ENCODE data around the gene DDX39B.
A peak's percentile ranks its signal among the peaks of the same experiment; 100 is the strongest.

Gene DDX39B

DNA sequence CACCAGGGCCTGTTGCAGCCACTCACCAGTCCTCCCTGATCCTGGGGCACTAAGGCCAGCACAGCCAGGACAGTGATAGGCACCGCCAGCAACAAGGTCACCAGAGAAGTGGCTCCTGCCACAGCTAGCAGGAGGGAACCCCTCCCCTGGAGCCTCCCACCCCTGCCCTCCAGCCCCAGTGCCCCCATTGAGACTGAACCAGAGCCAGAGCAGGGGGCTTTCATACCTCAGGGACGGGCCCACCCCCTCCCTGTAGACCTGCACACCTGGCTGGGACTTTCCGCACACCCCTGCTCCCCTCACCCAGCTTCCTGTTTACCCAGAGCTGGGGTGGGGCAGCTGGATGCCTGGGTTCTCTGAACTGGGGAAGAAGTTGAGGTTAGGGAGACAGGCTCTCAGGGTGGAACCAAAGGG, 40.4 kb upstream of the DDX39B start, which contains the start of gene LTB (continued):
- no peak for TF ChIP-seq ZNF214 (tag by site-specific recombination; IDR thresholded peaks at IDR 0.05; ENCODE audit: borderline replicate concordance)

DNA sequence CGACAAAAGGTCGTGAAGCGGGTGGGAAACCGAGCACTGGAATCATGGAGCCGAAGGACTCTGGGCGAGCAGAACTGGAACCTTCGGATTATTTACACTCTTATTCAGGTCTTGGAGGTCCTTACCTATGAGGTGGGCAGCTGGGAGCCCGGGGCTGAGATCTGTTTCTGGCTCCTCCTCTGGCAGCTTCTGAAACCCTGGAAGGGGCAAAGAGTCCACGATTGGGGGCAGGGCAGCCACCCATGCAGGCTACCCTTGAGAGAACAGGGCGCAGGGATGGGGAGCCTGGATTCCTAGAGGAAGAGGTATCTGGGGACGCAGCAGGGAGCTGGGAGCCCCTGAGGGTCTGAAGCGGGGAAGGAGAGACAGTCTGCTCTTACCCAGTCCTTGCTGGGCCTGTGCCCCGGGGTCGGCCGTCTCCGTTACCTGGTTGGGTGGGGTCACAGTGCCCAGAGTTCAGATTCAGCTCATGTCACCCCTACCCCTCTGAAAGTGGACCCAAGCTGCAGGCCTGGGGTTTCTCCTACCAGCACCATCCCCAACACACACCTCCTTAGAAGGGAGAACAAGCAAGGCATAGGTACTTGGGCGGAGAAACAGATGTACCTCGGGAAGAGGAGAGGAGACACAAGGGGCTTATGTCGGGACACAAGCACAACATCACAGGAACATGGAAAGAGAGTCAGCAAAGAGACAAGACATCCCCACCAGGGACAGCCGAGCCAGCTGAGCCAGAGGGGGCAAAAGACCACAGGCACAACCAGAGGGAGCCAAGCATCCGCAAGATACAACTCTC, 39.8 kb upstream of the DDX39B start:
- CTCF ChIA-PET = interaction anchor here (0.6 to 18.7 kb wide), 16 partner anchors 8 to 1257 kb away, joined by 3 to 518 read pairs (median 4); partner anchors contain the start of genes AIF1, ATP6V1G2, LTA and NCR3
- TF ChIP-seq SP3 (tag by site-specific recombination; IDR thresholded peaks at IDR 0.05) (no peak), ZNF266 (tag by site-specific recombination; IDR thresholded peaks at IDR 0.05; ENCODE audit: low read depth) (no peak), ZNF404 (tag by site-specific recombination; IDR thresholded peaks at IDR 0.05) (no peak), ZNF16 (tag by site-specific recombination; IDR thresholded peaks at IDR 0.05; ENCODE audit: low read depth) (no peak), TRIM28 (IDR thresholded peaks at IDR 0.05; ENCODE audit: borderline replicate concordance, low read length) (no peak), SCRT1 (tag by site-specific recombination; IDR thresholded peaks at IDR 0.05; ENCODE audit: borderline replicate concordance) (no peak), RBAK (tag by site-specific recombination; IDR thresholded peaks at IDR 0.05) (no peak), ZFHX2 (tag by site-specific recombination; conservative IDR thresholded peaks at IDR 0.05) (no peak), ZNF558 (tag by site-specific recombination; IDR thresholded peaks at IDR 0.05) (no peak)
- TF ChIP-seq, protein P1, sequence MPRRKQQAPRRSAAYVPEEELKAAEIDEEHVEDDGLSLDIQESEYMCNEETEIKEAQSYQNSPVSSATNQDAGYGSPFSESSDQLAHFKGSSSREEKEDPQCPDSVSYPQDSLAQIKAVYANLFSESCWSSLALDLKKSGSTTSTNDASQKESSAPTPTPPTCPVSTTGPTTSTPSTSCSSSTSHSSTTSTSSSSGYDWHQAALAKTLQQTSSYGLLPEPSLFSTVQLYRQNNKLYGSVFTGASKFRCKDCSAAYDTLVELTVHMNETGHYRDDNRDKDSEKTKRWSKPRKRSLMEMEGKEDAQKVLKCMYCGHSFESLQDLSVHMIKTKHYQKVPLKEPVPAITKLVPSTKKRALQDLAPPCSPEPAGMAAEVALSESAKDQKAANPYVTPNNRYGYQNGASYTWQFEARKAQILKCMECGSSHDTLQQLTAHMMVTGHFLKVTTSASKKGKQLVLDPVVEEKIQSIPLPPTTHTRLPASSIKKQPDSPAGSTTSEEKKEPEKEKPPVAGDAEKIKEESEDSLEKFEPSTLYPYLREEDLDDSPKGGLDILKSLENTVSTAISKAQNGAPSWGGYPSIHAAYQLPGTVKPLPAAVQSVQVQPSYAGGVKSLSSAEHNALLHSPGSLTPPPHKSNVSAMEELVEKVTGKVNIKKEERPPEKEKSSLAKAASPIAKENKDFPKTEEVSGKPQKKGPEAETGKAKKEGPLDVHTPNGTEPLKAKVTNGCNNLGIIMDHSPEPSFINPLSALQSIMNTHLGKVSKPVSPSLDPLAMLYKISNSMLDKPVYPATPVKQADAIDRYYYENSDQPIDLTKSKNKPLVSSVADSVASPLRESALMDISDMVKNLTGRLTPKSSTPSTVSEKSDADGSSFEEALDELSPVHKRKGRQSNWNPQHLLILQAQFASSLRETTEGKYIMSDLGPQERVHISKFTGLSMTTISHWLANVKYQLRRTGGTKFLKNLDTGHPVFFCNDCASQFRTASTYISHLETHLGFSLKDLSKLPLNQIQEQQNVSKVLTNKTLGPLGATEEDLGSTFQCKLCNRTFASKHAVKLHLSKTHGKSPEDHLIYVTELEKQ (tag by site-specific recombination; IDR thresholded peaks at IDR 0.05; ENCODE audit: borderline replicate concordance) = no peak
- H3K4me3 ChIP-seq (ENCODE audit: low read depth, low read length) = peak overlapping the region; percentile 44
- POLR2A ChIA-PET = interaction anchor here (0.6 to 2.1 kb wide), 11 partner anchors 8 to 249 kb away, joined by 3 to 7 read pairs (median 4); partner anchors contain the start of genes DDX39B, HSPA1B and PRRC2A
- no peak overlapping the region for H3K27ac ChIP-seq (ENCODE audit: extremely low read depth, low read depth, low read length)
- H3K36me3 ChIP-seq (ENCODE audit: control insufficient read depth in 2 of 2, insufficient read depth in 1 of 2, low read length in 2 of 2) = no peaks in the 10 kb centered on the region
- peaks cover 4% of the 10 kb centered on the region; the same call in 1 of the 2 replicates for H3K4me1 ChIP-seq (ENCODE audit: control insufficient read depth, insufficient read depth, low read length)
- no peaks in the 10 kb centered on the region for H3K9me3 ChIP-seq (ENCODE audit: control insufficient read depth, insufficient read depth, low read depth, low read length)

DNA sequence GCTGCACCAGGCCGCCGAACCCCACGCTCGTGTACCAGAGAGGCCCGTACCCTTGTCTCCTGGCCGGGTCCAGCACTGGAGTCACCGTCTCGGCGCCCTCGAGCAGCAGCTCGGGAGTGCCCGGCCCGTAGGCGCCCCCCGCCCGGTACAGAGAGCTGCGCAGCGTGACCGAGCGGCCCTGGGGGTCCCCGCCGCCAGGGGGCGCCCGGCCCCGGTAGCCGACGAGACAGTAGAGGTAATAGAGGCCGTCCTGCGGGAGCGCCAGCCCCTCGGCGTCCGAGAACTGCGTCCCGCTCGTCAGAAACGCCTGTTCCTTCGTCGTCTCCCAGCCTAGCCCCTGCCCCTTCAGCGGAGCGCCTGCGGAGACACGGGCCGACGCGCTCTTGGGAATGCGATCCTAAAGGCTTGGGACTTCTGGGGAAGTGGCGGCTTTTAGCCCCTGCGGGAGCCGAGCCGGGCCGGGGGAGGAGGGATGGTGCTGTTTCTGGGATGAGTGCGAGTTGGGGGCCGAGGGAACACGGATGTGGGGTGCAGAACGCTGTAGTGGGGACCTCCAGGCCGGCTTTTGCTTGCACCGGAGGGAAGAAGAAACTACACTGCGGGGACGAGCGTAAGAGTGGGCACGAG, 39.1 kb upstream of the DDX39B start:
- peaks cover 4% of the 10 kb centered on the region; the same call in 1 of the 2 replicates for H3K4me1 ChIP-seq (ENCODE audit: control insufficient read depth, insufficient read depth, low read length)
- peak overlapping the region; percentile 44 for H3K4me3 ChIP-seq (ENCODE audit: low read depth, low read length)
- no peaks in the 10 kb centered on the region for H3K36me3 ChIP-seq (ENCODE audit: control insufficient read depth in 2 of 2, insufficient read depth in 1 of 2, low read length in 2 of 2)
- ChIA-PET CTCF (interaction anchor here (0.6 to 18.7 kb wide), 30 partner anchors 8 to 1434 kb away, joined by 3 to 518 read pairs (median 4); partner anchors contain the start of genes AIF1, ATP6V1G2, LTA and MICA), POLR2A (interaction anchor here (0.6 to 2.1 kb wide), 9 partner anchors 12 to 250 kb away, joined by 3 to 7 read pairs (median 4); partner anchors contain the start of genes DDX39B, HSPA1B, NCR3 and PRRC2A)
- H3K9me3 ChIP-seq (ENCODE audit: control insufficient read depth, insufficient read depth, low read depth, low read length) = no peaks in the 10 kb centered on the region
- H3K27ac ChIP-seq (ENCODE audit: extremely low read depth, low read depth, low read length) = peak overlapping the region; percentile 34; the same call in 1 of the 2 replicates
- TF ChIP-seq ZBTB8A (tag by site-specific recombination; IDR thresholded peaks at IDR 0.05) (peak; percentile 77), ZNF112 (tag by site-specific recombination; IDR thresholded peaks at IDR 0.05) (no peak), IKZF3 (tag by site-specific recombination; IDR thresholded peaks at IDR 0.05) (peak; percentile 46; the same call in 1 of the 2 replicates), GLIS1 (tag by site-specific recombination; IDR thresholded peaks at IDR 0.05) (peak; percentile 52), ZBTB7A (tag by site-specific recombination; IDR thresholded peaks at IDR 0.05; ENCODE audit: low read depth) (peak; percentile 77; the same call in 1 of the 2 replicates), ZNF600 (tag by site-specific recombination; IDR thresholded peaks at IDR 0.05) (peak; percentile 70), ZNF223 (tag by site-specific recombination; IDR thresholded peaks at IDR 0.05) (no peak), ZNF132 (tag by site-specific recombination; IDR thresholded peaks at IDR 0.05; ENCODE audit: borderline replicate concordance) (no peak), ZNF114 (tag by site-specific recombination; IDR thresholded peaks at IDR 0.05) (no peak), ZNF830 (tag by site-specific recombination; IDR thresholded peaks at IDR 0.05; ENCODE audit: low read depth) (no peak), ZNF214 (tag by site-specific recombination; IDR thresholded peaks at IDR 0.05; ENCODE audit: borderline replicate concordance) (no peak), KLF7 (tag by site-specific recombination; IDR thresholded peaks at IDR 0.05; ENCODE audit: borderline replicate concordance) (no peak), ZNF274 (IDR thresholded peaks at IDR 0.05; ENCODE audit: low read length) (no peak), ZNF274 (tag by site-specific recombination; IDR thresholded peaks at IDR 0.05; ENCODE audit: borderline replicate concordance) (no peak)
- TF ChIP-seq, protein P2, sequence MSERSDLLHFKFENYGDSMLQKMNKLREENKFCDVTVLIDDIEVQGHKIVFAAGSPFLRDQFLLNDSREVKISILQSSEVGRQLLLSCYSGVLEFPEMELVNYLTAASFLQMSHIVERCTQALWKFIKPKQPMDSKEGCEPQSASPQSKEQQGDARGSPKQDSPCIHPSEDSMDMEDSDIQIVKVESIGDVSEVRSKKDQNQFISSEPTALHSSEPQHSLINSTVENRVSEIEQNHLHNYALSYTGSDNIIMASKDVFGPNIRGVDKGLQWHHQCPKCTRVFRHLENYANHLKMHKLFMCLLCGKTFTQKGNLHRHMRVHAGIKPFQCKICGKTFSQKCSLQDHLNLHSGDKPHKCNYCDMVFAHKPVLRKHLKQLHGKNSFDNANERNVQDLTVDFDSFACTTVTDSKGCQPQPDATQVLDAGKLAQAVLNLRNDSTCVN (tag by site-specific recombination; optimal IDR thresholded peaks at IDR 0.05) = peak; percentile 78
- TF ChIP-seq, protein P3, sequence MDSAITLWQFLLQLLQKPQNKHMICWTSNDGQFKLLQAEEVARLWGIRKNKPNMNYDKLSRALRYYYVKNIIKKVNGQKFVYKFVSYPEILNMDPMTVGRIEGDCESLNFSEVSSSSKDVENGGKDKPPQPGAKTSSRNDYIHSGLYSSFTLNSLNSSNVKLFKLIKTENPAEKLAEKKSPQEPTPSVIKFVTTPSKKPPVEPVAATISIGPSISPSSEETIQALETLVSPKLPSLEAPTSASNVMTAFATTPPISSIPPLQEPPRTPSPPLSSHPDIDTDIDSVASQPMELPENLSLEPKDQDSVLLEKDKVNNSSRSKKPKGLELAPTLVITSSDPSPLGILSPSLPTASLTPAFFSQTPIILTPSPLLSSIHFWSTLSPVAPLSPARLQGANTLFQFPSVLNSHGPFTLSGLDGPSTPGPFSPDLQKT (IDR thresholded peaks at IDR 0.05; ENCODE audit: borderline replicate concordance, low read depth, low read length) = no peak
